ENCODE measurements around the gene CSF1R.

CSF1R gene

DNA sequence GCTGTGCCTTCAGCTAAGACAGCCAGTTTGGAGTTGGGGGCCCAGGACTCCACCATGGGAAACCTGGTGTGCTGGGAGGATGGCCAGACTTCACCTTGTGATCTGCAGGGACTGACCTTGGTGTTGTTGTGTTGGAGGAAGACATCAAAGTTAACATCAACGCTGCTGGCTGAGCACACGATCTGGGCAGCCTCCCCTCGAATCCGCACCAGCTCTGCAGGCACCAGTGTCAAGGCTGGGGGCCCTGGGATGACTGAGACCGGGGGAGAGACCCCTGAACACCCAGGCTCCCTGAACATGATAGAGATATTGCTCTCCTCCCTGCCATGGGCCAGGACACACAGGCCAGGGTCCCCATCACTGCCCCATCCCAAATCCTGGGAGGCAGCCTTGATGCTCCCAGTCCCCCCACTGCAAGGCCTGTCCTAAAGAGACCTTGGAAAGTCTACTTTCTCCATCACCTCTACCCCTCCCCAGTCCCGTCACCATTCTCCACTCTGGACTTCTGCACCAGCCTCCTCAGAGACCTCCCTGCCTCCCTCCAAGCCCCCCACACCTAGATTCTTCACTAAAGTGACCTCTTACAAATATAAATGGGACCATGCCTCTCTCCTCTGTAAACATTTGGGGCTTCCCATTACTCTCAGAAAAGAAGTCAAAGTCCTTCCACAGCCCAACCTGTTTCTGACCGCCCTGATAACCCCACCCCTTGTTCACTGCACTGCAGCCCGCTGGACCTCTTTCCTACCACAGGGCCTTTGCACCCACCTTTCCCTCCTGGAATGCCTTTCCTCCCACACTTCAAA lies 8.2 kb downstream of the CSF1R start:
- no peak overlapping the region for H3K4me3 ChIP-seq
- H3K27ac ChIP-seq, result no peak overlapping the region

DNA sequence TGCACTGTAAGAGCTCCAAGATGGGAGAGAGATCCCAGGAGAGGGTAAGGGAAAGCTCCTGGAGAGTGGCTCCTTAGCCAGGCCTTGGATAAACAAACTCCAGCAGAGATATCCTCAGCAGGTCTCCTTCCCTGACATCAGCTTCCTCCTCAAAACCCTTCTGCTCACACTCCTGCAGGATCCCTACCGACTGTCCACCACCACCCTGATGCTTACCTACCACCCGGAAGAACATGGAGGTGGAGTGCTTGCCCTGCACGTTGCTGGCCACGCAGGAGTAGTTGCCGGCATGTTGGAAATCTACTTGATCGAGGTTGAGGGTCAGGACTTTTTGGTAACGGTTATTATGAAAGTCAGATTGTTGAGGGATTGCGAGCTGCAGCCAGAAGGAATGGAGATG lies 9.3 kb downstream of the CSF1R start:
- Histone ChIP-seq H3K4me3 (no peak overlapping the region), H3K27ac (no peak overlapping the region)

DNA sequence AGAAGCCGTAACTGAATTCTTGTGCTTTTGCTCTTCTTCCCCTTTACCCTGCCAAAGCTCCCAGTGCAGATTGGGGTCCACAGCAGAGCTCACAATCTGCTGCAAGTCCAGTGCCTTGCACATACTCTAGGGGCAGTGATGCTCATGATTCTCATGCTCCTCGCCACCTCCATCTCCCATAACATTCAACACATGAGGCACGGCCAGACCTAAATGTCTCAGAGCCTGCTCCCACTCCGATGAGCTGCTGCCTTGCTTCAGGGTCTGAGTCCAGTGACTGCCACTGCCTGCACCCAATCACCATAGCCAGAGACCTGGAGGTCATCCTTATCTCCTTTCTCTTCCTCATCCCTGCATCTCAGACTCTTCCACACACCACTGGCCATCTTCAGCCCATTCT lies 10.5 kb downstream of the CSF1R start:
- H3K27ac ChIP-seq, result no peak overlapping the region
- H3K4me3 ChIP-seq, result no peak overlapping the region

DNA sequence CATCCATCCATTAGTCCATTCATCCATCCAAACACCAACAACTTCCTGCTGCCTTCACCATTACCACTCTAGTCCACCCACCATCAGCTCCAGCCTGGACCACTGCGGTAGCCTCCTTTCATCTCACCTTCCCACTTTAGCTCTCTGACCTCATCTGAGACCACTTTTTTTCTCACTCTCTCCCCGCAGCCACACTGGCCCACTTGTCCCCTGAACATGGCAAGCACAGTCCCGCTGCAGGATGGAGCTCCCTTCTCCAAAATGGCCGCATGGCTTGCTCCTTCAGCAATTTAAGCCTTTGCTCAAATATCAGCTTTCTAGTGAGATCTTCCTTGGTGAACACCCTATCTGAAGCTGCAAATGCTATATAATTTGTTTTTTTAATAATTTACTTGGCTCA lies 11.1 kb downstream of the CSF1R start:
- H3K27ac ChIP-seq, result no peak overlapping the region
- H3K4me3 ChIP-seq, result no peak overlapping the region

DNA sequence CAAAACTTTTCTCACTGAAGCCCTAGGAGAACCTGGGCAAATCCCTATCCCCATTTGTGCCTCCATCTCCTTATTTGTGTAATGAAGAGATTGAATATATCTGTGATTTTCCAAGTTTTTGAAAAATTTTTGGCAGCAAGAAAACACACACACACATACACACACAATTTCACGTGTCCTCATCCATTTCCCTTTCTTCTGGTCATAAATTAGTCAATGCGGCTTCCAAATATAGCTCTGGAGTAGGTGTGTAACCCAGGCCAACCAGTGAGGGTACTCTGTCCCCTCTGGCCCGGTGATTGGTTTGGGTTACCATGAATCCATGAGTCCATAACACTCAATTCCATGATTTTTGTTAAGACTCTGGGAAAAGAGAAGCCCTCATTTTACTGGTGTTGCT lies 12.7 kb downstream of the CSF1R start:
- Histone ChIP-seq H3K4me3 (no peak overlapping the region), H3K27ac (no peak overlapping the region)

DNA sequence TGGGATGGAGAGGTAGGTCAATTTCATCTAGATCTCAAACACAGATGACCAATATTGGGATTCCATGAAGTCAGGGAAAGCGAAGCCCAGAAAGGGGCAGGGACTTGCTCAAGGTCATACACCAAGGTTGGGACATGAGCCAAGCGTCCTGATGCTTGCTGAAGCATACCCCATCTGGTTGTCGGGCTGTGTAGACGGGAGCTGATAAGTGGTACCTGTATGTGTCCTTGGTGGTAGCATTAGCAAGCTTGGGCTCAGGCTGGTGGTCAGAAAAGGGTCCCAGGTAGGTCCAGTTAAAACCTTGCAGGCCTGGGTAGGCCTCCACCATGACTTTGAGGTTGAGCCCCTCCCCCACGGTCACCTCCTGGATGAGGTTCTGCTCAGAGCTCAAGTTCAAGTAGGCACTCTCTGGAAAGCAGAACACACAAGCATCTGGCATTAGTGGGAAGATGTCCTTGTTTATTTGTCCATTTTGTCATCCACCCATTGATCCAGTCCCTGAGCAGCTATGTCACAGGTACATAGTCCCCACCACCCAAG lies 13.2 kb downstream of the CSF1R start:
- H3K4me3 ChIP-seq, result no peak overlapping the region
- no peak overlapping the region for H3K27ac ChIP-seq

DNA sequence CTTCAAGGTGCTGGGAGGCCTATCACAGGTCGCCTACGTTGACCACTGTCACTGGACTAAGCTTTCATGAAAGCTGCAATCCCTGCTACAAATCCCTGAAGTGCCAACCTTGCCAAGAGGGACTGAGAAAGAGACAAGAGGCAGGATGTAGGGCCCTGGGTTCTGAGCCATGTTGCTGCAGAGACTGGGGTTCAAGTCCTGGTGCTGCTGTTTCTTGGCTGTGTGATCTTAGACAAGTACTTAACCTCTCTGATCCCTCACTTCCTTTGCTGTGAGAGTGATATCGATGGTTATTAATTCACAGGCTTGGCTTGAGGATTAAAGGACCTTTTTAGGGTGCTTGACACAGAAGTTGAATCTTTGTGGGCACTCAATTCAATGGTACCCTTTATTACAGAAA lies 15.5 kb downstream of the CSF1R start:
- H3K27ac ChIP-seq, result no peak overlapping the region
- no peak overlapping the region for H3K4me3 ChIP-seq

DNA sequence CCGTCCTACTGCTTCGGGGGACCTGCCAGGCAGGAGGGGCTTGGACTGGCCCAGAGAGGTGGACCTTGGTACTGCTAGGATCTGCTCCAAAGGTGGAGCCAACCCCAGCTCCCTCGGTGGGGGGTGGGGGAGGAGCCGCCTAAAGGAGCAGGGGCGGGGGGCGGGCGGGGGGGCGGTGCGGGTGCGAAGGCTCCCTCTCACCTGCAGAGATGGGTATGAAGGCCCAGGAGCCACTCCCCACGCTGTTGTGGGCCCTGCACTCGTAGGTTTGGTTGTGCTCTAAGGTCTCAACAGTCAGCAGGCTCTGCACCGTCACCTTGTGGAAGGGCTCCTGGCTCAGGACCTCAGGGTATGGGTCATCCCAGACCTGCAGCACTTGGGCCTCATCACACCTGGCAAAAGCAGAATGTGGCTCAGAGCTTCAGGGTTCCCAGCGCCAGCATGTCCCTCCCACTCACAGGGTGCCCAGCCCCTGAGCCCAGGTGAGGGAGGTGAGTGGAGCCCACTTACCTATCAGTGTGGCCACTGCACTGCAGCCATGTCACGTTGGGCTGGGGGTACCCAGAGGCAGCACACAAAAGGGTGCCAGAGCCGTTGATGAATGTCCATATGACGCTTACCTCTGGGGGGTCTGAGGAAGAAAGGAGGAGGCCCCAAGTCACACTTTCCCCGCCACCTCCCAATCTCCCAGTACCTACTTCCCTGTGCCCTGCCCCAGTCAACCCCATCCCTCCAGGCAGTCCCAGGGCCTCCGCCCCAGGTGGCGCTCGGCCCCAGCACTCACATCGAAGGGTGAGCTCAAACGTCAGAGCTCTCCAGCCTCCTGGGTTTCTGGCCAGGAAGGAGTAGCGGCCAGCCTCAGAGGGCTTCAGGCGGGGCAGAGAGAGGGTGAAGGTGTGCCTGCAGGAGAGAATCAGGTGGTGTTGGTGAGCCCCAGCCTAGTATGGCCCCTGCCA lies 16.4 kb downstream of the CSF1R start:
- no peak overlapping the region for H3K27ac ChIP-seq

DNA sequence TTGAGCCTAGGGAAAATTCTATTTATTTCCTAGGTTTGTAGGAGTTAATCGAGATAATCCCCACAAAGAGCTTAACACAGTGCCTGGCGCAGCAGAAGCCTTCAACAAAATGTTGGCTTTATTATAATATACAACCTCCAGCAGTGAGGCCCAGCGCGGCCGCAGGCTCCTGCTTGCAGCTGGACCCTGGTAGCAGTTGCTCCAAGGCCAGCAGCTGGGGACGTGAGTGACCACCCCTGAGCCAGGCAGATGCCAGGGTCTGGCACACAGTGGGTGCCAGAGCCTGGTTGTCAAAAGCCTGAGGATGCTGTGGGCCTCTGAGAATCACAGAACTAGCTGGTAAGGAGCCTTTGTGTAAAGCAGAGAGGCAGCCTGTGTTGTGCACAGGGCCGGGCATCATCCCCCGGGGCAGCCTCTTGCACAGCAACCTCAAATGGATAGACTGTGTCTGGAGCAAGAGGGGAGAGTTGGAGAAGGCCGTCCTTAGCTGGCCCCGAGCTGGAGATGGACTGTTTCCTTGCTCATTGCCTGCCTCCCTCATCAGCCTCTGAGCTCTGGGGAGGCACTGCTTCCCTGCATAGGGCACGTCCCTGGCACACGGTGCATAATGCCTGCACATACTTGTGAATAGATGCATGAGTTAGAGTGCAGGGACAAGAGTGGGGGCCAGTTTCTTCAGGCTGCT lies 17.3 kb downstream of the CSF1R start:
- H3K27ac ChIP-seq, result no peak overlapping the region
- no peak overlapping the region for H3K4me3 ChIP-seq

More for the DNA sequence above, 16.4 kb downstream of the CSF1R start:
- H3K4me3 ChIP-seq, result no peak overlapping the region

DNA sequence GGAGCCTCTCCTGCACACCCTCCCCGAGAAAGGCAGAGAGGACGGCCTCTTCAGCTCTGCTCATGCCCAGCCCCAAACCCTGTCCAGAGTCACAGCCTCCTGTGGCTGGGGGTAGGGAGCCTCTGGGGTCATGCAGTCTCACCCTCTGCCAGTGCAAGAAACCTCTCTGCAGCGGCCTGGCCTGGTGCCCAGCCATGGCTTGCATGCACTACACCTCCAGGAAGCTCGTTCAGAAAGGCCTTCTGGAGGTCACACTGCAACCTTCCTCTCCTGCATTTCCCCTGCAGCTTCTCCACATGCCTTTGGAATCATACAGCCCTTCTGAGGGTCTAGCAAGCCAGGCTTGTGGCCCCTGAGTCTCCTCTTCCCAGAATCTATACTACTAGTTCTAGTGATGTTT lies 17.9 kb downstream of the CSF1R start:
- no peak overlapping the region for H3K4me3 ChIP-seq
- H3K27ac ChIP-seq, result peak overlapping the region in 1 of 21 experiments; percentile 36

DNA sequence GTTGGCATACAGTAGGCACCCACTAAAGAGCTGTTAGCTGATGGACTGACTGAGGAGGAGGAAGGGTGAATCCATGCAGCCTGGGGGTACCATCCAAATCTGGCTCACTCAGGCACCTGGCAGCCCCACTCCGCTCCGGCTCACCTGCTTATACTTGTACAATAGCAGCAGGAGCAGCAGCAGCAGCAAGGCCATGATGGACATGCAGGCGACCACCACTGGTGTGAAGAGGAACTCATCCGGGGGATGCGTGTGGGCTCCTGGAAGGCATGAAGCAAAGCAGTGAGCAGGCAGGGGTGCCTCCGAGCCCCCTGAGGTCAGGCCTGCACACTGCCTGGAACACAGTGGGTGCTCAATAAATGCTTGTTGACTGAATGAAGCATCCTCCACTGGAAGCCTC lies 18.3 kb downstream of the CSF1R start:
- no peak overlapping the region for H3K4me3 ChIP-seq
- H3K27ac ChIP-seq, result peak overlapping the region in 3 of 21 experiments; percentile 7 to 36 (median 36)

DNA sequence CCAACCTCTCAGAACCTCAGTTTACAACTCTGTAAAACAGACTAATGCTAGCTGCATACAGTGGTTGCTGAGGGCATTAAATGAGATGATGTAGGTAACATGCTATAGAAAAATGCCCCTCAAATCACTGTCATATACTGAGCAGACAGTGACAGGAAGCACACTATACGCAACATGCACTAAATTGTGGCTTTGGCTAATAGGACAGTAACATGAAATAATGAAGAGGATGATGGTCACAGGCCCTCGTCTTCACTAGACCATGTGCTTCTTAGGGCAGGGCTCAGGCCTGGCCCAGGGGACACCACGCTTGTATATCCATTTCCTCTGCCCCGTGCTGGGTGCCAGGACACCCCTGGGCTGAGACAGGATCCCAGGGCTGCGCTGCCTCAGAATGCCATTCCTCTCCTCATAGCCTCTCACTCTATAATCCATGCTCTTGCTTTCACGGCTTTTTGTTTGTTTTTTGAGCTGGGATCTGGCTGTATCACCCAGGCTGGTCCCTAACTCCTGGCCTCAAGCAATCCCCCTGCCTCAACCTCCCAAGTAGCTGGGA lies 18.9 kb downstream of the CSF1R start:
- peak overlapping the region in 5 of 21 experiments; percentile 7 to 62 (median 36) for H3K27ac ChIP-seq
- H3K4me3 ChIP-seq, result no peak overlapping the region

DNA sequence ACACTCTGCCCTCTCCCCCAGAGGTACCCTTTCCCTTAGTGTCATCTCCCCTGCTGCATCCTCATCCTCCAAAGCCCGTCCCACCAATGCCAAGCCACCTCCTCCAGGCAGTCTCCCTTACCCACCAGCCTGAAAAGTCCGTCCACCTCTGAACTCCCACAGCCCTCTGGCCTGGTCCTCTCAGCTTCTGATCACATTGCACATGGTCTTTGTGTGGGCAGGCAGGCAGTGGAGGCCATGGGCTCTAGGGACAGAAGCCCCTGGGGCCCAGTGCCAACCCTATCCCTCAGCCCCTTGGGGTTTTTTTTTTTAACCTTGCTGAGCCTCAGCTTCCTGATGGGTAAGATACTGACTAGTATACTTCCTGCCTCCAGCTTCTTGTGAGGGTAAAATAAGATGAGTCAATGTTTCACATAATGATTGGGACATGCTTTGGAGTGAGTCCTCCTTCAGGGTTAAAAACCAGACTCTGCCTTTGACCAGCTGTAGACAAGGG lies 19.4 kb downstream of the CSF1R start:
- Histone ChIP-seq H3K4me3 (no peak overlapping the region), H3K27ac (peak overlapping the region in 8 of 21 experiments; percentile 5 to 78 (median 68))

DNA sequence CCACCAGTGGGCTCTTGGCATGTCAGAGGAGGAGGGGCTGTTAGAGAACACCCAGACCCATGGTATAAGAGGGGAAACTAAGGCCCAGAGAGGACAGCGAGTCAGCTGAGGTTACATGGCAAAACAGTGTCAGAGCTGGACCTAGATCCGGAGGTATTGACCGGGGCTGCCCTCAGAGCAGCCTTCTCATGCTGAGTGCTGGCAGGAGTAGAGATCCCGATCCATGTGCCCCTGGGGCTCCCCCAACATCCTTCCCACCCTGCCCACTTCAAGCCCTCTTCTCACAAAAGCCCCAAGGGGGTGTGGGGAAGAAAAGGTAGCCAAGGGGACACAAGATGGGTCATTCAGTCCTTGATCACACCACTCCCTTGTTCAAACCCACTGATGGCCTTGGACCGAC lies 19.9 kb downstream of the CSF1R start:
- H3K4me3 ChIP-seq, result no peak overlapping the region
- H3K27ac ChIP-seq, result peak overlapping the region in 9 of 21 experiments; percentile 5 to 78 (median 68)

DNA sequence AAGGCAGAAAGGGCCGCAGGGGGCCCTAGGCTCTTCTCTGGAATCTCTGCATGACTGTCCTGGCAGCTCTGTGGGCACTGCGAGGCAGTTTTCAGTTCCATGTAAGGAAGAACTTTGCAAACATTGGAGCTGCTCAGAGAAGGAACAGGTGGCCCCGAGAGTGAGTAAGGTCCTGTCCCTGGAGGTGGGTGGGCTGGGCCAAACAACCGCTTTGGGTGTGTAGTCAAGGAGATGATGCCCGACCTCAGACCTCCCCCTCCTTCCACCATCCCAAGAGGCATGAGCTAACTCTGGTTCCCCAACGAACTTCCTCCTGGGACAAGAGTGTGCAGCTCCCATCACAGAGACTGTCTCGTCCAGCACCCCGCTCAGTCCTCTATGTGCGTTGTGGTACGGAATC lies 20.5 kb downstream of the CSF1R start:
- Histone ChIP-seq H3K4me3 (no peak overlapping the region), H3K27ac (peak overlapping the region in 13 of 21 experiments; percentile 5 to 78 (median 62))

DNA sequence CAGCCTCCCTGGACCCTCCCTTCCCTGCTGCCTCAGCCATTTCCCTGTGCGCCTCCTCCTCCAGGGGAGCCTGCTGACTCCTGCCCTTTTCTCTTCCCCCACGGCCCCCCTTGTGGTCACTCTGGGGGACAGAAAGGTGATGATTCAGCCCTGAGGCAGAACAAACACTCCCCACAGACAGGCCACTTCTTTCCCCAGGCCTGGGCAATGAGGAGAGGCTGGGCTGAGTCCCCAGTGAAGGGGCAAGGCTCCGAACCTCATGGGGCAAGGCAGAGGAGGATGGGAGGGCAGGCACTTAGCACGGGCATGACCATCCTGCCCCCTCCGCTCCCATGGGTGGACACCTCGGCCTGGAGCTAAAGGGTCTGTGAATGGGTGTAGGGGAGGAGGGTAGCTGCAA lies 21.0 kb downstream of the CSF1R start:
- H3K4me3 ChIP-seq, result no peak overlapping the region
- H3K27ac ChIP-seq, result peak overlapping the region in 16 of 21 experiments; percentile 4 to 78 (median 48)

DNA sequence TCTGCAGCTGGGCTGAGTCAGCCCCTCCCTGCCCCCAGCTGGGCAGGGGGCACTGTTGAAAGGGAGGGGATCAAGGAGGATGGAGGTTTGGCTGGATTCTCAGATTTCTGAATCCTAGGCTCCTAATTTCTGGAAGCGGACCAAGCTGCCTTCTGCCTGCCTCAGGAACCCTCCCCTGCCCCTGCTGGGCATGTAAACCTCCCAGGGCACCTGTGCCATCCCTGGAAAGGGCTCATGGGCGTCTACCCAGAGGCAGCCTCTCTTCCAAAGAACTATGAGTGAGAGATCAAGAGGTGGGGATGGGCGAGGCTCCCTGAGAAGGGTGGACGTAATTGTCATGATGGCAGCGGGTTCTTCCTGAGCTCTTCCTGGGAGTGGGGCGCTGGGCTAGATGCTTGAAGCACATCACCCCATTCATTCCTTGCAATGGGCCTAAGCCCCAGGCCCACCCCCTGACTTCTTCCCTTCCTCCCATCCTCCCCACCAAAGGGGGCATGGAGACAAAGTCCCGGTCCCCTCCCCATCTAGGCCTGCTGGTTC lies 21.6 kb downstream of the CSF1R start:
- peak overlapping the region in 13 of 21 experiments; percentile 4 to 78 (median 42) for H3K27ac ChIP-seq
- H3K4me3 ChIP-seq, result no peak overlapping the region

DNA sequence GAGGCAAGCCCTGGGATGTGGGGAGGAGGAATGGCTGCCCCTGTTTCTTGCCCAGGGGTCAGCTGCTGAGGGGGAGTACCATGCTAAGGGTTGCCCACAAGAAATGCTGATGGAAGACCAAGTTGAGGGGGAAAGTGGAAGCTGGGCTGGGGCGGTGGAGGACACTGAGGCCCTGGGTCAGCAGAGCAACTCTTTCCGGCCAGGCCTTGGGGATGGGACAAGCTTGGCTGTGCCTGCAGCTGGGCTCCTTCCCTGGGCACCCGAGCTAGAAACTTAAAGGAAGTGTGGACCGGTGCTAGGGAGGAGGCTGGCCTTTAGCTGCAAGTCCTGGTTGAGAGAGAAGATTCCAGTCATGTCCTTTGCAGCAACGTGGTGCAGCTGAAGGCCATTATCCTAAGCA lies 22.7 kb downstream of the CSF1R start:
- Histone ChIP-seq H3K4me3 (no peak overlapping the region), H3K27ac (peak overlapping the region in 4 of 21 experiments; percentile 21 to 48 (median 31))
